ENCODE data around the gene ESD.

ESD gene

DNA sequence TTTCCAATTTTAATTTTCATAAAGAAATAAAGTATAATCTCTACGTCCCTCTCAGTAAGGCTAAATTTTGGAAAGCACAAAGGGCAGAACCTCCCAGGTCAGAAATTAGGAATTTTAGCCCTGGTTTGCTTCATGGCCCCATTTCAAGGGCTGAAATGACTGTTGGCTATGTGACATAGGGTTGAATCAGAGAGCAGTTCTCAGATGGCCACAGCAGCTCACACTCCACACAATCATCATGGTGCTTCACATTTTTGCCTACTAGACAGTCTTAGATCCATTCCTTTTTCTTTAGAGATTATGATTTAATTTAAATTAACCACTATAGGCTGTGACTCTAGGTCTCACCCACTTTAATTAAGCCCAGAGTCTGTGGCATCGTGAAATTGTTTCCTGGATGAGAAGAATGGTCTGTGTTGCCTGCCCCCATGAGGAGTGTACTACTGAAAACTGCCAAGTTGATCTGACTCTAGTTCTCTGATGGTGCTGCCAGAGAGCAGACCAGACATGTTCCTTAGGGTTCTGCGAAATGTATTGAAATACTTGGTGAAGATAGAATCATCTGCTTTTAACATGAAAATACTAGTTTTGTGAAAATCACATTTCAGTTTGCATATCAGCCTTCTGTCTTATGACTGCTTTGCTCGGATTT lies 57.4 kb downstream of the ESD start:
- DNase-seq: no peak

DNA sequence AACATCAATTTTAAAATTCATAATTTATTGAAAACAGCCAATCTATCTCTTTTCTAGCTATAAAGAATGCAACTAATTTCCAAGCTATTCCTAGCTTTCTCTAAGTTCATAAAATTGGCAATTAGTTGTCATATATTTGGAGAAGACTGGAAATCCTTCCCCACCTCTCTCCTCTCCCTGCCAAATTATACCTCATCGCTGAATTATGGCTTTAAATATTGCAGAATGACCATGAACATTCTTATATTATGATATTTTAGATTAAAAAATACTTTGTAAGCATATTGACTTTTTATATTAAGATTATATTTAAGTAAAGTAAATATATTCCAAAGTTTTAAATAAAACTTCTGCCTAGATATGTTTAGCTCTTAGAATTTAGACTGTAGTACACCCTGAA lies 58.2 kb downstream of the ESD start:
- no peak for DNase-seq

DNA sequence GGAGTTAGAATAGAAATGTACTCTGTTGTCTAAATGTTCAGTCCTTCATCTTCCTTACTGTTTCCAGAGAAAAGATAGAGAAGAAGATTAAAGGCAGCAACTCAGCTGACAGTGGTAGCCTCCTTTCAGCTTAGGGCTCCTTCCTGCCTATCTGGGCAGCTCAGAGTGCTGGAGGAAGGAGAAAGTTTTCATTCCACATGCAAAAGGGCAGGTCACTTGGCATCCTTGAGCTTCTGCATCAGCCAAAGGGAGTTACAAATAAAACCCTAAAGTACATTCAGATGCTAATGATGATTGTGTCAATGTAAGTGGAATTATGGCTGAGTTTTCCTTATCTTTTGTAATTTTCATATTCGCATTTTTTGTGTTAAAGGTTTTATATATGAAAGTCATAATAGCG lies 58.9 kb downstream of the ESD start:
- no peak for DNase-seq

DNA sequence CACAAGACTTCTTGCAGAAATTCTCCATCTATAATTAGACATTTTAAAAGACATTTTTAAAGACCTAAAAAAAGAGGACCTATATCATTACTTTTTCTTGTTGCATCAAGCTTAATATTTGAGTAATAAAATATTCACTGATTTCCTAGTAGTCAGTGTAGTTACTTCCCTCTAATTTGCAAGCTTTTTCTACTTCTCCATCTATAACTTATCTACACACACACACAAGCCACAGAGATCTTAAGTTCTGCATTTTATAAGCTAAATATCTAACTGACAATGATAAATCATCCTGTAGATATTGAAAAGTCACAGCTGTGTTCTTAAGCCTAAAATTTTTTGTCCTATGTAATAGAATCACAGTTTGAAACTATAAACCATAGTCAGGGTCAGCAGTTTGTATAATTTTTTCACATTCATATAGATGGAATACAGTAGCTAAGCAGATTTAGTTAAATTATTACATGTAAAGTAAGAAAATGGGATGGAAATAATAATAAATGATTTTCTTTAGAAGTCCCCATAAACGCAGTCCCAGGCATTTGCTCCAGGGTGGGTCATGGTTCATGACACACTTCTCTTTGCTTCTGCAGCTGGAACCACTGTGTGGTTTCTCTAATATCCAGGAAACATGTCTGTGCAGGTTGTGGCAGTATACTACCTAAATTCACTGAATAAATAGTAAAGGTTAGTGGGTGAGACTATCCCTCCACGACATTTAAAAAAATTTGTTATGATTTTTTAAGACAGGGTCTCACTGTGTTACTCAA lies 60.2 kb downstream of the ESD start:
- no peak for DNase-seq

DNA sequence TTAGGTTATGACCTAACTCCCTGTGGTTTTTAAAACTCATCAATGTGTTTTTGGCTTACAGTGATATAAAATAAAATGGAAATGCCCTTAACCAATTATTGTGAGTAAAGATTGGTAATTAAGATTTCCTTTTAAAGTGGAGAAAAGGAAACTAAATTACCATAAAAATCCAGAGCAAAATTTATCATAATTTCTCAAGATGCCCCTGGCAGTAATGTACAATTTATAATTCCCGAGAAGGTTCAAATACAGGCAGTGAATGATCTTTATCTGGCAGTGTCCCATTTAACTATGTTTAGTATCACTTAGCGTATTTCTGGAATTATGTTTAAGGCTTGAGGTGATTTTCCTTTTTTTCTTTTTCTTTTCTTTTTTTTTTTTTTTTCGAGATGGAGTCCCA lies 61.5 kb downstream of the ESD start:
- DNase-seq: no peak

DNA sequence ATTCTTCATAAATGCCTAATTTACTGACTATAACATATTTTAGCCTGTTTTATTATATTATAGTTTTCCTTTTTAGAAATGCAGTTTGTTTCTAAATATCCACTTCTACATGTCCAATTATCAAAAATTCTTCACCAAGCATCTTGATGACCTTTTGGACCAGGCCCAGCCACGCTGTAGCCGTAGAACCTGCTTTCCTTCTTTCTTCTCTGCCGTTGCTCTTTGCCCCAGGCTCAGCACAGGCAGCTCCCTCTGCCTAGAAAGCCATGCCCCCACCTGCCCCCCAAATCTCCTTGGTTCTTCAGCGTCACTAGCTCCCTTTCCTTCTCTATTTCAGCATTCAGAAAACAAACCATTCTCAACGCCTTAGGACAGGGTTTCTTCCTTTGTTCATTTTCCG lies 65.4 kb downstream of the ESD start:
- DNase-seq: no peak

GRCh38 chr13:46728777-46729176 lies 68.2 kb downstream of the ESD start:
- no peak for DNase-seq

GRCh38 chr13:46726347-46726746 lies 70.6 kb downstream of the ESD start:
- DNase-seq: no peak
